DMS53 treated with DMSO at 0.1 percent for 48 hours (cell line): ENCODE data around the gene CDH5.
A peak's percentile ranks its signal among the peaks of the same experiment; 100 is the strongest.

Experiments used
- DNase-seq: peaks from one replicate; lab custom pipeline; 2025; ENCODE audit not compliant: unreplicated experiment; lab: John Stamatoyannopoulos, UW

CDH5 gene

DNA sequence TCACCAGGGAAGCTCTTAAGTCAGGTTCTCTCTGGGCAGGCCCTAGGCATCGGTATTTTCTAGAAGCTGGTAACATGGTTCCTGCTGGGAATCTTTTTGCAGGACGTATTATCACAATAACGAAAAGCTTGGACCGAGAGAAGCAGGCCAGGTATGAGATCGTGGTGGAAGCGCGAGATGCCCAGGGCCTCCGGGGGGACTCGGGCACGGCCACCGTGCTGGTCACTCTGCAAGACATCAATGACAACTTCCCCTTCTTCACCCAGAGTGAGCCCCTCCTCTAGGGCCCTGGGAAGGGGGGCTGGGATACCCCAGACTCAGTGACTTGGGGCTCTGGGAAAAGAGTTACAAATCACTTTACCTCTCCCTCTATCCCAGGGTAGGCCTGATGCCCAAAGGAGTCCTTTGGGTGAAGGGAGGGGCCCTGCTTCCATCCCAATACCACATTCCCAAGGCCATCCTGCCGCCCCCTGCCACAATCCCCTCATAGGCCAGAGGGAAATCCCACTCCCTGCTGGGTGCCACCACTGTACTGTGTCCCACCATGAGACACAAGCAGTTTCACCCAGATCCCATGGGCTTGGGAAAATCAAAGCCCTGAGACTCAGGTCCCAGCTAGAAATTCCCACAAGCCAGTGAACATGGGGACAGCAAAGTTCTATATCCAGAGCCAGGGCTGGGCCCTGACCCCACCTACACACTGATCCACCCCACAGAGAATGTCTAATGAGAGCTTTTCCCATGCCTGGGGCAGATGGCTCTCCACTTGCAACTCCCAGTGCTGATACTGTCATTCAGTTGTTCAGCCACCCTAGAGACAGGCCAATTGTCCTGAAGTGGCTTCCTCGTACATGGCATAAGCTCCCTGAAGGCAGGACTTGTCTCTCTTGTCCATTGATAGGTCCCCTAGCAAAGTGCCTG is 23.0 kb downstream of the CDH5 start:
- DNase-seq = no peak

DNA sequence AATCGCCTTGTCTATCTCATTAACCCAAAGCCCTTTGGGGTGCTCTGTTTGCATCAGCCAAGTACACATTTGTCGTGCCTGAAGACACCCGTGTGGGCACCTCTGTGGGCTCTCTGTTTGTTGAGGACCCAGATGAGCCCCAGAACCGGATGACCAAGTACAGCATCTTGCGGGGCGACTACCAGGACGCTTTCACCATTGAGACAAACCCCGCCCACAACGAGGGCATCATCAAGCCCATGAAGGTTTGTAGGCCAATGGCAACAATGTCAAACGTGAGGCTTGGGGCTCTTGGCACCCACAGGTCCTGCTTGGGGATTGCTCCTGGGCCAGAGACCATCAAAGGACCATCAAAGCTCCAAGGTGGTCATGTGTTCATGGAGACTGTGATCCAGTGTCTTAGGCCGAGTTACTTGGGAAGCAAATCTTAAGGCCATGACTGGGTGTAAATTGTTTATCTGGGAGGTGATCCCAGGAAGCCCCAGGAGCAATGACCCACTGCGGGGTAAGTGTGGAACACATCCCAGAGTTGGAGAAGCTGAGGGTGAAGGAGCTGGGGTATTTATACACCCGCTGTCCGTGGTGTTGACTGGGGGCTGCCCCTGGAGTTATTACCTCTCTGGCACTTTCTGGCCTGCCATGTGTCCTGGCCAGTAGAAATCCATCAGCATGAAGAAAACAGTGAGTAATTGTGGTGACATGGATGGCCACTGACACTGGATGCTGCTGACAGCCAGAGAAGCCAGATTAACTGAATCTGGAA is 24.0 kb downstream of the CDH5 start:
- no peak for DNase-seq

DNA sequence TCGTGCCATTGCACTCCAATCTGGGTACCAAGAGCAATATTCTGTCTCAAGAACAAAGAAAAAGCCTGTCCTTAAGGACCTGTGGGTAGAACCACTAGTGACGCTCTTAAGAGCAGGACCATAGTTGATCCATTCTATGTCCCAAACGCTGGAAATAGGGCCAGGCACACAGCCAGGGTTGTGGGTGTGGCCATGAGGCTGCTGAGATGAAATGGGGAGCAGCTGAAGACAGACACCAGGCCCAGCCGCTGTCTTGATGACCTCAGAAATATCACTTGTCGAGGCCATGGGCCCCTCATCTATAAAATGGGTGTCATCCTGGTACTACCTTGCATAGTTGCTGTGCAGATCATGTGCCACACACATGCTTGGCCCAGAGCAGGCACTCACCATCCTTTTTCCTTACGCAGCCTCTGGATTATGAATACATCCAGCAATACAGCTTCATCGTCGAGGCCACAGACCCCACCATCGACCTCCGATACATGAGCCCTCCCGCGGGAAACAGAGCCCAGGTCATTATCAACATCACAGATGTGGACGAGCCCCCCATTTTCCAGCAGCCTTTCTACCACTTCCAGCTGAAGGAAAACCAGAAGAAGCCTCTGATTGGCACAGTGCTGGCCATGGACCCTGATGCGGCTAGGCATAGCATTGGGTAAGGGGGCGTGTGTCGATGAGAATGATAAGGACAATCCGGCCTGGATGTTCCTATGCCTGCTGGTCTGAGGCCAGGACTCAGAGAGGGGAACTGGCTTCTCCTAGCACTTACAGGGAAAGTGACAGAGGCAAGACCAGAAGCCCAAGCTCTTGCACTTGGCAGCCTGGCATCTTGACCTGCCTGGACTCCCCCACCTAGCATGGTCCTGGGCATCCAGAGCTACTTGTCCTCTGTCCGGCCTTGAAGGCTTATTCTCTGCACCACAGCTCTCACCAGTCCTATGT is 25.5 kb downstream of the CDH5 start:
- DNase-seq = no peak

DNA sequence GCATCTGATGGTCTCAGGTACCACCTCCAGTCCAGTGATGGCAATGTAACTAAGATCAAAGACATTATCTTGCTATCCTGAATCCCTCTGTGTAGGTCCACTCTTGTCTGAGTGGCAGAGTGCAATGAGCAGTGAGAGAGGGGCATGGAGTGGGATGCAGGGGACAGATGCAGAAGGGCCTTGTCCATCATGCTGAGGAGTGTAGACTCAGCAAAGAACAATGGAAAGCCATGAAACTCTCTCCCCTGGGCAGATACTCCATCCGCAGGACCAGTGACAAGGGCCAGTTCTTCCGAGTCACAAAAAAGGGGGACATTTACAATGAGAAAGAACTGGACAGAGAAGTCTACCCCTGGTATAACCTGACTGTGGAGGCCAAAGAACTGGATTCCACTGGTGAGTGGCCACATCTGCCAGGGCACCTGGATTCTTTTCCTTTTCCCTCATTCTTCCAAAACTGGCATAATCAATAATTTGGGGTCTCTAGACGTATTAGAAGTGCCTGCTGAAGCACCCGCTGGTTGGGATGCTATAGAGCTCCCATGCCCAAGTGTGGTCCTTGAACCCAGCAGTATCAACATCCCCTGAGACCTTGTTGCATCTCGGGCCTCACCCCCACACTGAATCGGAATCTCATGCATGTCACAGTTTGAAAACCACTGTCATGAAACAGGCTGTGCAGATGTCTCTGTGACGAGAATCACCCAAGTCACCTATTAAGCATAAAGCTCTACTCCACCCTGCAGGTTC is 29.5 kb downstream of the CDH5 start:
- DNase-seq = no peak

DNA sequence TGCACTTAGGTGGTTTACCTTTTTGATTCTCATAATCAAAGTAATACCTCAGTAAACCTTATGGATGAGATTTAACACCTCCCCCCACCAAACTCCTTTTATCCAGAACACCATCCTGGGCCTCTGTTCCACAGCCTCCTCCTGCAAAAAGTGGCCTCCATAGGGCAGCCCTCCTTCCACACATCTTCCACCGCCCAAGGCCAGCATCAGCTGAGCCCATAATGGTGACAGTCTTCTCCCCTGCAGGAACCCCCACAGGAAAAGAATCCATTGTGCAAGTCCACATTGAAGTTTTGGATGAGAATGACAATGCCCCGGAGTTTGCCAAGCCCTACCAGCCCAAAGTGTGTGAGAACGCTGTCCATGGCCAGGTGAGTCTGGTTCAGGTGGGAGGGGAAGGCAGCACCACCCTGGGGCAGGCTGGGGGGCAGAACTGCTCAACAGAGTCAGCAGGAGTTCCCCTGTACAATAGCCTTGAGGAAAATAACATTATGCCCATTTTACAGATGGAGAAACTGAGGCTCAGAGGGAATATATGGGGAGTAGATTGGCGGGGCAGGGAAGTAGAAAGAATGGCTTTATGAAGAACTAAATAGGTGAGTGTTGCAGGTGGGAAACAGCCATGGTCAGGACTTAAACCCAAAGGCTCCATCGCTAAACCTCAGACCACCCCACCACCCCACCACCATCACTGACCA is 31.4 kb downstream of the CDH5 start:
- DNase-seq = no peak

DNA sequence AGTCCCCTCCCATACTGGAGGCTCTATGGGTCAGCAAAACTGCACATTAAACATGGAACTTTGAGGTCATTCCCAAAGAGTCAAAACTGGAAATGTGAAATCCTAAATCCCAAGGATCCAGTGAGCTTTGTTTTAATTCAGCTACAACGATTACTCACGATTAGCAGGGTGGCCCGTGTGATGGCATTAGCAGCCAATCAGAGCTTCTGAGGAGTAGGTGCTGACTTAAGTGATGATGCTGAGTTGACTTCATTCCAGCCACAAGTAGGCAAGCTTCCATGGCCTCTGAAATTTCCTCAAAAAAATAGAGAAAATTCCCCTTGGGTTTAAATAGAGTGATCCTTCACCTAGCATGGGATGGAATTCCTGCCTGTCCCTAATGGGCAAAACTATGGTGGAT is 32.5 kb downstream of the CDH5 start:
- no peak for DNase-seq

DNA sequence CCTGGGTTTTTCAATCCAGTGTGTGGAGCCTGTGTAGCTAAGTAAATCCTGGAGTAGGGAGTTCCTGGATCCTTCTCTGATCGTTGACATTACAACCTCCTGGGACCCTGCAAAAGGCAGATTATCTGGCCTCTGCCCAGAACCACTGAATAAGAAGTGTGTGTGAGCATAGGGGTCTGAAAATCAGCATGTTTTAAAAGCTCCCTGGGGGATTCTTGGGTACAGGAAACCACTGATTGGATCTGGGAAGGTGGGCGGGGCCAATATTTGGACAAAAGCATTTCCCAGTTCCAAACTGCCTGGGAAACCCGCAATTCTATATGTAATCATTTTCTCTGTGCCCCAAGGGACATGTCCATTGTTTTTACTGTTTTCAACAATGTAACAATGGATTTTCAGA is 33.4 kb downstream of the CDH5 start:
- DNase-seq = no peak

DNA sequence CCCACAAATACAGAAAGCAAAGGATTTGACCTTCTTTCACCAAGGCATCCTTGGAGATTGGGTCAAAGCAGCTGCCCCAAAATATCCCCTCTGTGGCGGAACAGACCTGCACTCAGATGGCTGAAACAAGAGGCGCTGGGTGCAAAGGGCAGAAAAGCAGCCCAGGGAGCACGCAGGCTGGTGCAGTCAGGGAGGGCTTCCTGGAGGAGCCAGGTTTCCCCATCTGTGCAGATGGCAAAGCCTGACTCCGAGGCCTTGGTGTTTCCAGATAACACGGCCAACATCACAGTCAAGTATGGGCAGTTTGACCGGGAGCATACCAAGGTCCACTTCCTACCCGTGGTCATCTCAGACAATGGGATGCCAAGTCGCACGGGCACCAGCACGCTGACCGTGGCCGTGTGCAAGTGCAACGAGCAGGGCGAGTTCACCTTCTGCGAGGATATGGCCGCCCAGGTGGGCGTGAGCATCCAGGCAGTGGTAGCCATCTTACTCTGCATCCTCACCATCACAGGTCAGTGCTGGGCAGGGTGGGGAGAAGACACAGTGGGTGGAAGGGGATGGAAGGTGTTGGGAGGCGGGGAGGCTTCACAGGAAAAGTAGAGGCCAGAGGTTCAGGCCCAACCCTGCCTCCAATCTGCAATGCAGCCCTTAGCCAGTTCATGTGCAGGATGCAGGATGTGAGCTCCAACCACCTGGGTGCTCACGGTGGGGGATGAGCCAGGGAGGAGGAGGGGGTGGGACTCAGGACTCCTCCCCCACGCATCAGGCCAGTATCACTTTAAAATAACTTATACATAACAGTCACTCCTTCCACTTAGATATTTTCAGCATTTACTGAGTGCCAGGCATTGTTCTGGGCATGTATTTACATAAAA is 34.3 kb downstream of the CDH5 start:
- DNase-seq = no peak

DNA sequence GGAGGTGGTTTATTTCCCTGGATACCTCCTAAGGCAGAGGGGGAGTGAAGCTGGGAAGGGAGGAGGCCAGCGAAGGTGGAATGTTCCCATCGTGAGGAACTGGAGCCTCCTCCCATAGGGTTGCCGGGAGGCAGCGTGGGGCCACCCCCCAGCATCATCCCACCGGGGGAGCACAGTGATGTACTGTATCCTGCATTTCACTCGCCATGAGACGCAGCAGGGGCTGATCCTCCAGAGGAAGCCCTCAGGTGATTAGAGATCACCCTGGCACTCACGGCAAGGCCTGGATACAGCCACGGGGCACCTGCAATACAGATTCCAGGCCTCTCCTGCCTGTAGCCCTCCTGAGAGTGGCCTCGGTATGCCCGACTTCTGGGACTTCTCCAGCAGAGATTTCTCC is 35.1 kb downstream of the CDH5 start:
- DNase-seq = no peak

DNA sequence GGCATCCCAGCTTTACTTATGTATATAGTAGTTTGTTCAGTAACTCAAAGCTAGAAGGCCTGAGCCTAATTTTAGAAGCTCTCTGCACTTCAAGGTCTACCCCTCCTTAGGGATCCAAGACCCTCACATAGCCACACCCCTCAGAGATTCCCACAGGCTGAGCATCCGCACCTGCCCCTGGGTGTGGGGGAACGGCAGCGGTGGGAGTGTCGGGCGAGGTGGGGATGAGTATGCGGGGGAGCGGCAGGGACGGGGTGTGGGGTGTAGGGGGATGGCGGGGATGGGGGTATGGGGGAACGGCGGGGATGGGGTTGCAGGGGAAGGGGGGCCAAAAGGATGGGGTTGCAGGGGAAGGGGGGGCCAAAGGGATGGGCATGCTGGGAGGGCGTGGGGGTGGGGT is 35.7 kb downstream of the CDH5 start:
- DNase-seq = no peak

DNA sequence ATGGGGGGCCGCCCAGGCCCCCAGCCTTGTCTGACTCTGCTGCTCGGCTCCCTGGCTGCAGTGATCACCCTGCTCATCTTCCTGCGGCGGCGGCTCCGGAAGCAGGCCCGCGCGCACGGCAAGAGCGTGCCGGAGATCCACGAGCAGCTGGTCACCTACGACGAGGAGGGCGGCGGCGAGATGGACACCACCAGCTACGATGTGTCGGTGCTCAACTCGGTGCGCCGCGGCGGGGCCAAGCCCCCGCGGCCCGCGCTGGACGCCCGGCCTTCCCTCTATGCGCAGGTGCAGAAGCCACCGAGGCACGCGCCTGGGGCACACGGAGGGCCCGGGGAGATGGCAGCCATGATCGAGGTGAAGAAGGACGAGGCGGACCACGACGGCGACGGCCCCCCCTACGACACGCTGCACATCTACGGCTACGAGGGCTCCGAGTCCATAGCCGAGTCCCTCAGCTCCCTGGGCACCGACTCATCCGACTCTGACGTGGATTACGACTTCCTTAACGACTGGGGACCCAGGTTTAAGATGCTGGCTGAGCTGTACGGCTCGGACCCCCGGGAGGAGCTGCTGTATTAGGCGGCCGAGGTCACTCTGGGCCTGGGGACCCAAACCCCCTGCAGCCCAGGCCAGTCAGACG is 36.2 kb downstream of the CDH5 start:
- DNase-seq = no peak

DNA sequence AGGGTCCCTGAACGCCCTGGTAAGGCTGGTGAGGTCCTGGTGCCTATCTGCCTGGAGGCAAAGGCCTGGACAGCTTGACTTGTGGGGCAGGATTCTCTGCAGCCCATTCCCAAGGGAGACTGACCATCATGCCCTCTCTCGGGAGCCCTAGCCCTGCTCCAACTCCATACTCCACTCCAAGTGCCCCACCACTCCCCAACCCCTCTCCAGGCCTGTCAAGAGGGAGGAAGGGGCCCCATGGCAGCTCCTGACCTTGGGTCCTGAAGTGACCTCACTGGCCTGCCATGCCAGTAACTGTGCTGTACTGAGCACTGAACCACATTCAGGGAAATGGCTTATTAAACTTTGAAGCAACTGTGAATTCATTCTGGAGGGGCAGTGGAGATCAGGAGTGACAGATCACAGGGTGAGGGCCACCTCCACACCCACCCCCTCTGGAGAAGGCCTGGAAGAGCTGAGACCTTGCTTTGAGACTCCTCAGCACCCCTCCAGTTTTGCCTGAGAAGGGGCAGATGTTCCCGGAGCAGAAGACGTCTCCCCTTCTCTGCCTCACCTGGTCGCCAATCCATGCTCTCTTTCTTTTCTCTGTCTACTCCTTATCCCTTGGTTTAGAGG is 37.1 kb downstream of the CDH5 start:
- no peak for DNase-seq

DNA sequence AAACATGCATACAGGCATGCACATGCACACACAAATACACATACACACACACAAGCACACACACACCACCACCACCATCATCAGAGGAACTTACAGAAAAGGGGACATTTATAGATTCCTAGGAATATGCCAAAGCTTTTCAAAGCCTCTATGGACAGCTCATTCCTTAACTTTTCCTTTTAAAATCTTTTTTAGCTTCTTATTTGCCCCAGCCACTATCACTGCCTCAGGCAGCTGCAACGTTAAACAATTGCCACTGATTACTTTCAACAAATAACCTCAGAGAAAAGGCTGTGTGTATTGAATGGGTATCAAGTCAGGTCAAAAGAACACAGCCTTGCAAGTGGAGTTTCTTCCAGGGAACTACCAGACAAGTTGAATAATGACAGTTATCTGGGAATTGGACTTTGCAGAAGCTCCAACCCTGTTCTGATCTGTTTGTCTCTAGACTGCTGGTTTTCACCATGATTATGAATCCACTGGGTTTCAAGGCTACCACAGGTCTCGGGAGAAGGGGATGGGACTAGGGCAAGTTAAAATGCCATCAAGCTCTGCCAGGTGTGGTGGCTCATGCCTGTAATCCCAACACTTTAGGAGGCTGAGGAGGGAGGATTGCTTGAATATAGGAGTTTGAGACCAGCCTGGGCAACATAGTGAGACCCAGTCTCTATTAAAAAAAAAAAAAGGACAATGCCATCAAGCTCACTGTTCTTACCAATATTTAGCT is 38.7 kb downstream of the CDH5 start:
- DNase-seq = no peak

DNA sequence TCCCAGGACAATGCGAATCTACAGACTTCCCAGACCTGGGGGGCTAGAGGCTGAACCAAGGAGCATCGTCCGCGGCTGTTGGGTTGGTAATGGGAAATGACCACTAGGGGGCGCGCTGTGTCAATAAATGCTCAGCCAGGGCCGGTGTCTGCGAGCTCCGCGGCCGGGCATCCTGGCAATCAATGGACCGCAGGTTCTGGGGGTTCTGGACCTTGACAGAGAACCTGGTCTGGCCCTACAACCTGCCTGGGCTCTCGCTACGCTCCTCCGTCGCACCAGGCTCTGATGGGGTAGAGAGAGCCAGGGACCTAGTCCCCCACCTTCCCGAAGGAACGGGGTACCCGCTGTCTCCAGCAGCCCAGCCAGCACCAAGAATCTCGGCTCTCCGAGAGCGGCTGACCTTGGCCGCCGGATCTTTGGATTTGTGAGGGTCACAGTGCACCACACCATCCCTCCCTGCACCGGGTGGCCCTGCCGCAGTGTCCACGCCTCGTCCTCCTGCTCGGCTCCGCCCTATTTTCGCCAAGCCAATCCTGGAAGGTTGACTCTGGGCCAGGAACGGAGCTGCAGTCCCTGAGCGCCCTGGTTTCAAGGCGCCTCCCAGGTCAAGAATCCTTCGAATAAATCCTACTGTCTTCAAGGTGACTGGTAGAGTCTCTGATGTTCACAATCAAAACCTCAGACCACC is 40.2 kb downstream of the CDH5 start:
- DNase-seq = peak; percentile 48

DNA sequence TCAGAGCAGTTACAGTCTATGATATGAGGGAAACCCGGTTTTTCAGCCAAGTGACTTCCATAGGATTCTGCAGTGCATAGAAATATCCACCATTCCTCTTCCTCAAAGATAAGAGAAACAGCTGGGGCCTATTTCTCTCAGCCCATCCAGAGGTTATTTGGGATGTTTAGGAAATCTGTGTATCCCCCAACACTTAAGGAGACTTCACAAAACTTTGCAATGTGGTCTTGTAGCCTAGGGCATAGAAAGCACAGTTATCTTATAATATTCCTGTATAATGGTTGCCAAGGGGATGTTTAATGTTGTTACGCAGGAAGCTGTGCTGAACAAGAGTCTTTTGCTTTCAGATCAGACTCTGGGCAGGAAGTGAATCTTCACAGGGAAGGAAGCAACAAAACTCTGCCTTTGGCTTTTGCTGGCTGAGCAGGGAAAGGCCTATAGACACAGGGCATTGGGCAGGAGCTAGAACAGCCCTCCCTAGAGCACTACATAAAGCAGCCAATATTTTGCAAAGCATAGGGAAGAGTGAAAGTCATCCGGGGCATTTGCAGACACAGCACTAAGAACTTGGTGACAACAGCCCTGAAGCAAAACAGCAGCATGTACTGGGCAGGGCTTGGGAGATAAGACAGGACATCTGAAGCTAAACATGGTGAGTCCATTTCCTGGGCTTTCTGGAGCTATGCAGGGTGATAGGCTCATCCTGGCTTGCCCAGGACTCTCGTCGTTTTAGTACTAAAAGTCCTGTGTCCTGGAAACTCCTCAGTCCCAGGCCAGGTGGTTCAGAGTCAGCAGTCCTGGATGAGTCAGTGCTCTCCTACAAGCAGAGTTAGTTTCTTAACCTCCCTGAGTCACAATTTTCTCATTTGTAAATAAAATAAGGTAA is 41.9 kb downstream of the CDH5 start:
- peak; percentile 48 for DNase-seq

DNA sequence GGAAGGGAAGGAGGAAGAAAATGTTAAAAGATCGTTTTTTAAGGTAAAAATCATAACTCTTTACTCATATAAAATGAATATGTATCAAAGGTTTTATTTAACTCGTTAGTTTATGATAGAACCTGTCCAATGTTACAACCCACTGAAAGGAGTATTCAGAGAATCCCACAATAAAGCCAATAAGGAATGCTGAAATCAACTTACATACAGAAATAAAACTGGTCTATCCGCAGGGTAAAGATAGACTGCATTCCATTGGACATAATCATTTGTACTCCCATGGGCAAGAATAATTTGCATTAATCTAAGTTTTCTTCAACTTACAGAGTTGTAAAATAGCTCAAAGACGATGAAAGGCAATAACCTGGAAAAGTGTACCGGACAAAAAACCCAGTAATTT is 42.7 kb downstream of the CDH5 start:
- no peak for DNase-seq
